Trophoblast cell (in vitro differentiated cells and primary cell): ENCODE measurements around the gene SLC22A23.

Source experiments
- DNase-seq, 2 donors: peaks; one replicate each; pipeline ENCODE4 v3.0.0-alpha.2; 2016
- H2AFZ ChIP-seq: 2 replicates; pipeline ENCODE4 v1.6.1; 2013; ENCODE audit warnings: low read length, moderate library complexity, mild to moderate bottlenecking; ENCODE audit not compliant: insufficient read depth, poor library complexity
- H2AK5ac ChIP-seq: 2 replicates; pipeline ENCODE4 v1.6.1; 2013; ENCODE audit warnings: mild to moderate bottlenecking, low read length
- H2BK120ac ChIP-seq: 2 replicates; pipeline ENCODE4 v1.6.1; 2013; ENCODE audit warnings: low read length, mild to moderate bottlenecking, moderate library complexity; ENCODE audit not compliant: insufficient read depth, poor library complexity
- H2BK12ac ChIP-seq: 2 replicates; pipeline ENCODE4 v1.6.1; 2013; ENCODE audit warnings: mild to moderate bottlenecking, low read length, moderate library complexity
- H2BK5ac ChIP-seq: 2 replicates; pipeline ENCODE4 v1.6.1; 2013; ENCODE audit warnings: low read length, low read depth, moderate library complexity, mild to moderate bottlenecking; ENCODE audit not compliant: poor library complexity
- H3K14ac ChIP-seq: 2 replicates; pipeline ENCODE4 v1.6.1; 2013; ENCODE audit warnings: mild to moderate bottlenecking, low read length
- H3K18ac ChIP-seq: 2 replicates; pipeline ENCODE4 v1.6.1; 2013; ENCODE audit warnings: mild to moderate bottlenecking, low read length
- H3K23ac ChIP-seq: 2 replicates; pipeline ENCODE4 v1.6.1; 2013; ENCODE audit warnings: low read length
- H3K27ac ChIP-seq: 2 replicates; pipeline ENCODE4 v1.5.1; 2013; ENCODE audit warnings: low read depth, mild to moderate bottlenecking, inconsistent platforms, low read length, moderate library complexity
- H3K27me3 ChIP-seq: 2 replicates; pipeline ENCODE4 v1.6.1; 2013; ENCODE audit warnings: inconsistent platforms, mild to moderate bottlenecking, low read length, moderate library complexity; ENCODE audit not compliant: insufficient read depth
- H3K36me3 ChIP-seq, 2 experiments: 1 replicate in 1 of 2; 2 replicates in 1 of 2; pipeline ENCODE4 v1.6.1; 2013; ENCODE audit warnings: low read length in 2 of 2, mild to moderate bottlenecking in 2 of 2, moderate library complexity in 1 of 2; ENCODE audit not compliant: insufficient read depth in 2 of 2, control insufficient read depth in 1 of 2
- H3K4ac ChIP-seq: 2 replicates; pipeline ENCODE4 v1.6.1; 2013; ENCODE audit warnings: low read depth, mild to moderate bottlenecking, low read length, moderate library complexity
- H3K4me1 ChIP-seq, 2 experiments: 1 replicate in 1 of 2; 2 replicates in 1 of 2; pipeline ENCODE4 v1.6.1; 2013; ENCODE audit warnings: low read length in 2 of 2, mild to moderate bottlenecking in 2 of 2, moderate library complexity in 1 of 2; ENCODE audit not compliant: insufficient read depth in 2 of 2, control insufficient read depth in 1 of 2
- H3K4me2 ChIP-seq: 2 replicates; pipeline ENCODE4 v1.6.1; 2013; ENCODE audit warnings: inconsistent platforms, mild to moderate bottlenecking, low read length, moderate library complexity
- H3K4me3 ChIP-seq: 2 replicates; pipeline ENCODE4 v1.5.1; 2013; ENCODE audit warnings: mild to moderate bottlenecking, low read depth, low read length, inconsistent platforms
- H3K79me1 ChIP-seq: one replicate; pipeline ENCODE4 v1.6.1; 2013; ENCODE audit warnings: low read length
- H3K79me2 ChIP-seq: 2 replicates; pipeline ENCODE4 v1.6.1; 2013; ENCODE audit warnings: low read length, mild to moderate bottlenecking; ENCODE audit not compliant: control insufficient read depth, insufficient read depth, poor library complexity
- H3K9ac ChIP-seq: 2 replicates; pipeline ENCODE4 v1.6.1; 2013; ENCODE audit warnings: mild to moderate bottlenecking, low read length
- H3K9me3 ChIP-seq: 2 replicates; pipeline ENCODE4 v1.6.1; 2013; ENCODE audit warnings: low read depth, mild to moderate bottlenecking, control low read depth, inconsistent platforms, low read length; ENCODE audit not compliant: insufficient read depth
- H4K12ac ChIP-seq: 2 replicates; pipeline ENCODE4 v1.6.1; 2013; ENCODE audit warnings: low read depth, mild to moderate bottlenecking, low read length, moderate library complexity
- H4K8ac ChIP-seq: 2 replicates; pipeline ENCODE4 v1.6.1; 2013; ENCODE audit warnings: low read depth, mild to moderate bottlenecking, low read length, moderate library complexity
- H4K91ac ChIP-seq: one replicate; pipeline ENCODE4 v1.6.1; 2013; ENCODE audit warnings: low read depth, mild to moderate bottlenecking, low read length, moderate library complexity
- WGBS: extraction: QIAGEN DNeasy Blood & Tissue Kit; methylation state at CpG from one replicate; pipeline ENCODE4 v1.1.7; 2013; ENCODE audit warnings: missing lambda C conversion rate; ENCODE audit not compliant: insufficient read length, insufficient coverage; ENCODE audit errors: extremely low coverage; 5-methylcytosine and 5-hydroxymethylcytosine counted together

SLC22A23 gene

DNA sequence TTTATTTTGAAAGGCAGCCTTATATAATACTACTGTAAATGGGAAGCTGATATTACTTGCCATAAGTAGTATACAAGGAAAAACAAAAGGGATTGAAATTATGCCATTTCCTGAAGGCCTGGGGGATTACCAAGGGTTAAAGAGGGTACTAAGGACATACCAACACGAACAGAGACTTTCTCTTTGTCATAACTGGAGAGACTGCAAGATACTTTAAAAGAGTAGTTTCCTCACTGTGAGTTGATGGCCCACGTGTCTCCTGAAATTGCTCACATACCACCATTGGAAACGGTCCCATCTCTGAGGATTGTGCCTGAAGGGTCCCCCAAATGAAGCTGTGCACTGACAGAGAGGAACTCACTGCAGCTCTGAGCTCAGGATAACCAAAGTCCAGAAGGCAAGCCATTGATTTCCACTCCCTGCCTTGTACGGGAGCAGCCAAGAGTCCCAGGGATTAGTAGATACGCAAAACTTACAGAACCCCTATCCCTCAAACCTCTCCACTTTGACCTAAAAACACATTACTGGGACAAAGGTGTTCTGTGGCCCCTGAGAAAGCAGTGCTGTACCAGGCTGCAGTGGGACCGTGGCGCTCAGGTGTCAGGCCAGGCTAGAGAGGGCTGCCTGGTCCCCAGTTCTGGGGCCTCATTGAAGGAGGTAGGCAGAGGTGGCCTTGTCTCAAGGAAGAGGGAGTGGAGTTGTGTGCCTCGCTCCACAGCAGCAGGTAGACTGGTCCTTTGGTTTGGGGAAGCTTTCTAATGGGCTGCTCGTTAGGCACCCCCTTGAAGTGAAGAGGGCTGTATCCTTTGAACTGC lies 182.9 kb downstream of the SLC22A23 start:
- no peak for DNase-seq
- Histone ChIP-seq H4K91ac (no peak overlapping the region), H3K4me1 (no peaks in the 10 kb centered on the region), H3K4ac (no peak overlapping the region), H2AK5ac (no peak overlapping the region), H3K27ac (no peak overlapping the region), H3K36me3 (peaks cover 56 to 74% of the 10 kb centered on the region in 2 experiments), H4K12ac (no peak overlapping the region), H3K18ac (no peak overlapping the region), H3K27me3 (no peaks in the 10 kb centered on the region), H3K9ac (no peak overlapping the region), H3K4me3 (no peak overlapping the region), H3K79me1 (no peaks in the 10 kb centered on the region), H2BK120ac (no peak overlapping the region), H2AFZ (no peak overlapping the region), H2BK12ac (no peak overlapping the region), H3K4me2 (no peak overlapping the region), H3K79me2 (no peaks in the 10 kb centered on the region), H3K14ac (no peak overlapping the region), H2BK5ac (no peak overlapping the region), H3K9me3 (peaks cover 1% of the 10 kb centered on the region), H4K8ac (no peak overlapping the region), H3K23ac (no peak overlapping the region)
- no CpG with 5 or more reads among the region's 9 CpGs for WGBS

DNA sequence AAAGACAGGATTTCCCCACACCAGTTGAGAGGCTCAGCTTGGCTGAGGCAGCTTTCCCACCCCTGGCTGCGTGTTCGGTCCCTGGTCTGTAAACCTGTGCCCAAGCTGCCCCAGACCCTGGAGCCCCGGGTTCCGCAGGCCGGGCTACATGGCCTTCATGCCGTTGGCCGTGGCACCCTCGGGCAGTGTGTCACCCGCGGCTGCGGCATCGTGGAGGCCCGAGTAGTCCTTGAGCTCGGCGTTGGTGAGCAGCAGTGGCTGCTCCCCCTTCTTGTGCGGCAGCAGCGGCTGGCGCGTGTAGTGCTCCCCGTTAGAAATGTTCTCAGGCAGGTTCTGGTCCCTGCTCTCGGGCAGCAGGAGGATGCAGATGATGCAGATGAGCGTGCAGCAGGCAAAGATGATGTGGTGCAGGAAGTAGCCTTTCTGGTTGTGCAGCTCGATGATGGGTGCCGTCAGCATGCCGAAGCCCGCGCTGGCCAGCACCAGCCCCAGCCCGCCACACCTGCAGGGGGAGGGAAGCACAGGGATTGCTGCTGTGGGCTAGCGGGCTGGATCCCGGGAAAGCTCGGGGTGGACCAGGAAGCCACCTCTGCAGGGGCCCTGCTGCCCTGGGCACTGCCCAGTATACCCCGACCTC lies 183.8 kb downstream of the SLC22A23 start:
- no peak overlapping the region for H4K91ac ChIP-seq
- no peaks in the 10 kb centered on the region for H3K4me1 ChIP-seq
- H4K12ac ChIP-seq, result no peak overlapping the region
- H3K27me3 ChIP-seq, result no peaks in the 10 kb centered on the region
- peaks cover 1% of the 10 kb centered on the region for H3K9me3 ChIP-seq
- H3K27ac ChIP-seq, result no peak overlapping the region
- no peak overlapping the region for H2AK5ac ChIP-seq
- H3K9ac ChIP-seq, result no peak overlapping the region
- H2AFZ ChIP-seq, result no peak overlapping the region
- H4K8ac ChIP-seq, result no peak overlapping the region
- no peak overlapping the region for H3K14ac ChIP-seq
- H3K4me2 ChIP-seq, result no peak overlapping the region
- no peak for DNase-seq
- no peak overlapping the region for H2BK120ac ChIP-seq
- no peak overlapping the region for H3K4me3 ChIP-seq
- no CpG with 5 or more reads among the region's 32 CpGs for WGBS
- no peak overlapping the region for H3K18ac ChIP-seq
- no peak overlapping the region for H2BK5ac ChIP-seq
- no peak overlapping the region for H3K4ac ChIP-seq
- H3K79me2 ChIP-seq, result no peaks in the 10 kb centered on the region
- H3K79me1 ChIP-seq, result no peaks in the 10 kb centered on the region
- H3K23ac ChIP-seq, result no peak overlapping the region
- peaks cover 53 to 69% of the 10 kb centered on the region in 2 experiments for H3K36me3 ChIP-seq
- no peak overlapping the region for H2BK12ac ChIP-seq

DNA sequence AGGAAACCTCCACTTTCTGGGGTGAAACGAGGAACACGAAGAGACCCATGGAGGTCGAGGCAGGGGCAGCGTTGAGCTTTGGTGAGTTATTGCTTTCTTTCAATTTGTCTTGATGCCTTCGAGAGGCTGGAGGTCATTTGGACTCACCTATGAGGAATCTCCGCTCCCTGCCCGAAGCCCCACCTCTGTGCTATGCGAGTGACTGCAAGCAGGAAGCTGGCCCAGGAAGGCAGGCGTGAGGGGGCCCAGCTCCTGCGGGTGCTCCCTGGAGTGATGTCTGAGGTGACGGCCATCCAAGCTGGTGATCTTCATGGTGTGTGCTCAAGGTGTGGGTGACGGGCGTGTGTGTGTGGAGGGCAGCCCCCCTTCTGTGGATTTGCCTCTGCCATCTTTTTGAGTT lies 185.1 kb downstream of the SLC22A23 start:
- WGBS, result no CpG with 5 or more reads among the region's 13 CpGs
- H3K9me3 ChIP-seq, result no peaks in the 10 kb centered on the region
- H4K8ac ChIP-seq, result no peak overlapping the region
- DNase-seq, result no peak
- no peak overlapping the region for H4K91ac ChIP-seq
- H3K36me3 ChIP-seq, result peaks cover 46 to 57% of the 10 kb centered on the region in 2 experiments
- H2AFZ ChIP-seq, result no peak overlapping the region
- no peaks in the 10 kb centered on the region for H3K79me1 ChIP-seq
- H3K4me1 ChIP-seq, result no peaks in the 10 kb centered on the region
- no peak overlapping the region for H3K14ac ChIP-seq
- H3K9ac ChIP-seq, result no peak overlapping the region
- H3K18ac ChIP-seq, result no peak overlapping the region
- no peak overlapping the region for H3K4me3 ChIP-seq
- H3K27me3 ChIP-seq, result no peaks in the 10 kb centered on the region
- no peak overlapping the region for H3K4ac ChIP-seq
- H2BK12ac ChIP-seq, result no peak overlapping the region
- H3K79me2 ChIP-seq, result no peaks in the 10 kb centered on the region
- H3K23ac ChIP-seq, result no peak overlapping the region
- no peak overlapping the region for H2AK5ac ChIP-seq
- H4K12ac ChIP-seq, result no peak overlapping the region
- H2BK120ac ChIP-seq, result no peak overlapping the region
- no peak overlapping the region for H3K27ac ChIP-seq
- no peak overlapping the region for H3K4me2 ChIP-seq
- H2BK5ac ChIP-seq, result no peak overlapping the region

GRCh38 chr6:3270258-3270657 lies 186.6 kb downstream of the SLC22A23 start:
- Histone ChIP-seq H3K4me2 (no peak overlapping the region), H2AFZ (no peak overlapping the region), H3K27ac (no peak overlapping the region), H2BK5ac (no peak overlapping the region), H3K18ac (no peak overlapping the region), H3K14ac (no peak overlapping the region), H3K36me3 (peaks cover 41 to 50% of the 10 kb centered on the region in 2 experiments), H3K4me1 (no peaks in the 10 kb centered on the region), H3K4ac (no peak overlapping the region), H3K27me3 (no peaks in the 10 kb centered on the region), H3K4me3 (no peak overlapping the region), H3K9me3 (no peaks in the 10 kb centered on the region), H2BK12ac (no peak overlapping the region), H2AK5ac (no peak overlapping the region), H2BK120ac (no peak overlapping the region), H3K23ac (no peak overlapping the region), H4K91ac (no peak overlapping the region), H4K12ac (no peak overlapping the region), H3K79me1 (no peaks in the 10 kb centered on the region), H4K8ac (no peak overlapping the region), H3K9ac (no peak overlapping the region), H3K79me2 (no peaks in the 10 kb centered on the region)
- no peak for DNase-seq
- WGBS, result no CpG with 5 or more reads among the region's 15 CpGs
